ENCODE measurements around the gene PDK1.
A peak's percentile ranks its signal among the peaks of the same experiment; 100 is the strongest.

- TF ChIP-seq, protein P1, sequence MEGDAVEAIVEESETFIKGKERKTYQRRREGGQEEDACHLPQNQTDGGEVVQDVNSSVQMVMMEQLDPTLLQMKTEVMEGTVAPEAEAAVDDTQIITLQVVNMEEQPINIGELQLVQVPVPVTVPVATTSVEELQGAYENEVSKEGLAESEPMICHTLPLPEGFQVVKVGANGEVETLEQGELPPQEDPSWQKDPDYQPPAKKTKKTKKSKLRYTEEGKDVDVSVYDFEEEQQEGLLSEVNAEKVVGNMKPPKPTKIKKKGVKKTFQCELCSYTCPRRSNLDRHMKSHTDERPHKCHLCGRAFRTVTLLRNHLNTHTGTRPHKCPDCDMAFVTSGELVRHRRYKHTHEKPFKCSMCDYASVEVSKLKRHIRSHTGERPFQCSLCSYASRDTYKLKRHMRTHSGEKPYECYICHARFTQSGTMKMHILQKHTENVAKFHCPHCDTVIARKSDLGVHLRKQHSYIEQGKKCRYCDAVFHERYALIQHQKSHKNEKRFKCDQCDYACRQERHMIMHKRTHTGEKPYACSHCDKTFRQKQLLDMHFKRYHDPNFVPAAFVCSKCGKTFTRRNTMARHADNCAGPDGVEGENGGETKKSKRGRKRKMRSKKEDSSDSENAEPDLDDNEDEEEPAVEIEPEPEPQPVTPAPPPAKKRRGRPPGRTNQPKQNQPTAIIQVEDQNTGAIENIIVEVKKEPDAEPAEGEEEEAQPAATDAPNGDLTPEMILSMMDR (conservative IDR thresholded peaks at IDR 0.05; ENCODE audit: low read depth in 2 of 2): peak in 1 of 2 experiments; percentile 54; a peak in 2 of 4 replicates
- TF ChIP-seq POLR2AphosphoS5 (IDR thresholded peaks at IDR 0.05; ENCODE audit: low read depth): no peak
- TF ChIP-seq EZH2 (IDR thresholded peaks at IDR 0.05; ENCODE audit: low read depth, unreplicated experiment): no peak
- no peak for TF ChIP-seq ZNF114 (CRISPR knock-in tag; IDR thresholded peaks at IDR 0.05)
These were observed 41.8 kb upstream of the PDK1 start for GRCh38 chr2:172513935-172514586.
